Measurements from ENCODE around the gene DOK1. TPM values are rescaled to one million over a fixed set of nuclear protein-coding genes. Genes with fewer than 3 reads are reported as not detected.
A peak's percentile ranks its signal among the peaks of the same experiment; 100 is the strongest.

Gene DOK1
- total and polyA plus RNA-seq, 8 donors, result 8.7 to 35.2 (median 10.5) TPM

- Histone ChIP-seq H3K36me3 (peaks cover 0 to 25% of the 10 kb centered on the region in 2 donors), H3K4me1 (peaks cover 11 to 30% of the 10 kb centered on the region in 2 donors), H3K27ac (no peak overlapping the region), H3K9me3 (no peaks in the 10 kb centered on the region), H3K4me3 (no peak overlapping the region), H3K27me3 (no peaks in the 10 kb centered on the region)
- DNase-seq (no peak), ATAC-seq (no peak)
- no peak for TF ChIP-seq CTCF (IDR thresholded peaks at IDR 0.05)
- intact Hi-C loops (cut with DNase I), result no loop called here
These were observed 27.8 kb upstream of the DOK1 start for GRCh38 chr2:74526649-74527230.

GRCh38 chr2:74527741-74528140, 26.8 kb upstream of the DOK1 start:
- ATAC-seq, result no peak
- no peak for TF ChIP-seq CTCF (IDR thresholded peaks at IDR 0.05)
- no peak overlapping the region for H3K27ac ChIP-seq
- no peak overlapping the region for H3K4me3 ChIP-seq
- intact Hi-C loops (cut with DNase I), result no loop called here
- no peak for DNase-seq
- H3K36me3 ChIP-seq, result peaks cover 0 to 33% of the 10 kb centered on the region in 2 donors
- H3K9me3 ChIP-seq, result no peaks in the 10 kb centered on the region
- no peaks in the 10 kb centered on the region for H3K27me3 ChIP-seq
- H3K4me1 ChIP-seq, result peaks cover 11 to 30% of the 10 kb centered on the region in 2 donors

GRCh38 chr2:74528600-74529356, 25.7 kb upstream of the DOK1 start:
- Histone ChIP-seq H3K27ac (peak overlapping the region; percentile 83 to 94), H3K4me1 (peaks cover 11 to 30% of the 10 kb centered on the region in 2 donors), H3K27me3 (no peaks in the 10 kb centered on the region), H3K9me3 (no peaks in the 10 kb centered on the region), H3K36me3 (peaks cover 0 to 42% of the 10 kb centered on the region in 2 donors), H3K4me3 (peak overlapping the region; percentile 89 to 92)
- TF ChIP-seq CTCF (IDR thresholded peaks at IDR 0.05), result no peak
- DNase-seq, result no peak
- intact Hi-C loops (cut with DNase I), result no loop called here
- peak; percentile 7 for ATAC-seq

GRCh38 chr2:74529357-74530238, 24.9 kb upstream of the DOK1 start, which contains the start of the genes AUP1 and HTRA2:
AUP1 (minus strand) TSS chr2:74529706; CDS start chr2:74529629, 77 bp downstream.
HTRA2 (plus strand) TSS chr2:74529933; CDS start chr2:74530007, 74 bp downstream.
- Histone ChIP-seq H3K4me1 (peaks cover 11 to 30% of the 10 kb centered on the region in 2 donors), H3K36me3 (peaks cover 0 to 47% of the 10 kb centered on the region in 2 donors), H3K4me3 (peak within 1 kb of the TSS; percentile 89 to 92), H3K27ac (peak within 1 kb of the TSS; percentile 83 to 94), H3K27me3 (no peaks in the 10 kb centered on the region), H3K9me3 (no peaks in the 10 kb centered on the region)
- DNase-seq (peak; percentile 97 to 99 (median 99)), ATAC-seq (peak; percentile 96)
- TF ChIP-seq CTCF (IDR thresholded peaks at IDR 0.05), result peak in 1 of 2 donors; percentile 26
- intact Hi-C loops (cut with DNase I), result no loop called here

All from left lung (tissue), 10 donors.